SK-N-SH (cell line): ENCODE measurements around the gene ZRANB3. TPM values are rescaled to one million over a fixed set of nuclear protein-coding genes. Genes with fewer than 3 reads are reported as not detected.

Experiments
- CTCF ChIA-PET: fragments of 300-600, 350-600 bp; formaldehyde crosslinking; extraction: SDS; loops from one replicate; lab custom pipeline; 2021; lab: Yijun Ruan, JAX
- POLR2A ChIA-PET: fragments of 350-600 bp; sonication (Branson Sonifier 250); formaldehyde crosslinking; extraction: SDS; loops from one replicate; lab custom pipeline; 2020; ENCODE audit warnings: antibody characterized with exemption, inconsistent platforms; lab: Yijun Ruan, JAX
- DNase-seq: peaks from one replicate; pipeline ENCODE4 v3.0.0; 2012
- H2AFZ ChIP-seq: fragments of 200-600 bp; sonication (generic); 2 replicates; pipeline ENCODE4 v1.8.1; 2016; ENCODE audit warnings: antibody characterized with exemption, mild to moderate bottlenecking, low read depth
- H3F3A ChIP-seq: fragments of 200-600 bp; sonication (generic); replicated peaks from 2 replicates; pipeline ENCODE3; 2016; ENCODE audit warnings: antibody characterized with exemption, mild to moderate bottlenecking; ENCODE audit not compliant: insufficient read depth
- H3K27ac ChIP-seq, 2 experiments: fragments of 200-500 bp in 1 of 2; fragments of 200-600 bp in 1 of 2; sonication (Bioruptor generic) in 1 of 2; sonication (generic), shearing (Covaris generic) in 1 of 2; 2 replicates each; pipeline versions ENCODE4 v1.5.1 to v1.6.1; 2014 to 2016; ENCODE audit warnings: low read depth in 2 of 2, inconsistent platforms in 1 of 2, low read length in 1 of 2, mild to moderate bottlenecking in 1 of 2, mixed read lengths in 1 of 2
- H3K27me3 ChIP-seq: fragments of 200-600 bp; sonication (generic), shearing (Covaris generic); 2 replicates; pipeline ENCODE4 v1.6.1; 2016; ENCODE audit warnings: mixed run types; ENCODE audit not compliant: insufficient read depth
- H3K36me3 ChIP-seq, 2 experiments: fragments of 200-500 bp in 1 of 2; fragments of 200-600 bp in 1 of 2; sonication (Bioruptor generic) in 1 of 2; sonication (generic) in 1 of 2; replicated peaks in 1 of 2; 2 replicates each; pipeline versions ENCODE3 to v1.5.1; 2014 to 2016; ENCODE audit warnings: low read length in 1 of 2, mild to moderate bottlenecking in 1 of 2; ENCODE audit not compliant: insufficient read depth in 2 of 2, control insufficient read depth in 1 of 2
- H3K4me1 ChIP-seq, 2 experiments: fragments of 200-500 bp in 1 of 2; fragments of 200-600 bp in 1 of 2; sonication (Bioruptor generic) in 1 of 2; sonication (generic), shearing (Covaris generic) in 1 of 2; 2 replicates each; pipeline versions ENCODE4 v1.5.1 to v1.6.1; 2014 to 2016; ENCODE audit warnings: low read depth in 1 of 2, low read length in 1 of 2, mixed run types in 1 of 2; ENCODE audit not compliant: insufficient read depth in 2 of 2, control insufficient read depth in 1 of 2
- H3K4me2 ChIP-seq: fragments of 200-600 bp; sonication (generic), shearing (Covaris generic); 2 replicates; pipeline ENCODE4 v1.6.1; 2017; ENCODE audit warnings: mixed run types
- H3K4me3 ChIP-seq, 2 experiments: fragments of 200-500 bp in 1 of 2; fragments of 200-600 bp in 1 of 2; sonication (Bioruptor generic) in 1 of 2; sonication (generic), shearing (Covaris generic) in 1 of 2; 2 replicates each; pipeline versions ENCODE4 v1.5.1 to v1.8.1; 2014 to 2016; ENCODE audit warnings: low read depth in 2 of 2, inconsistent platforms in 1 of 2, low read length in 1 of 2, mild to moderate bottlenecking in 1 of 2, mixed read lengths in 1 of 2, moderate library complexity in 1 of 2
- H3K79me2 ChIP-seq: fragments of 200-600 bp; sonication (generic); 2 replicates; pipeline ENCODE4 v1.8.1; 2017; ENCODE audit warnings: mild to moderate bottlenecking; ENCODE audit not compliant: insufficient read depth
- H3K9ac ChIP-seq: fragments of 200-600 bp; sonication (generic); 2 replicates; pipeline ENCODE4 v1.6.1; 2017; ENCODE audit warnings: mixed run types
- H3K9me2 ChIP-seq: fragments of 200-600 bp; sonication (generic); 2 replicates; pipeline ENCODE4 v1.6.1; 2017; ENCODE audit warnings: mixed run types
- H3K9me3 ChIP-seq: fragments of 200-600 bp; sonication (generic); 2 replicates; pipeline ENCODE4 v1.6.1; 2017; ENCODE audit warnings: mixed run types, mild to moderate bottlenecking, moderate library complexity
- H4K20me1 ChIP-seq: fragments of 200-600 bp; sonication (generic); 2 replicates; pipeline ENCODE4 v1.6.1; 2017; ENCODE audit warnings: mild to moderate bottlenecking, mixed run types; ENCODE audit not compliant: insufficient read depth
- CHD2 ChIP-seq: fragments of 150-350 bp; IDR thresholded peaks from 2 replicates; pipeline ENCODE4 v1.6.1; 2018; ENCODE audit warnings: low read length; ENCODE audit not compliant: partially characterized antibody
- CTCF ChIP-seq: fragments of 200-600 bp; sonication (generic); IDR thresholded peaks from 2 replicates; pipeline ENCODE4 v1.6.1; 2017; ENCODE audit warnings: antibody characterized with exemption, mild to moderate bottlenecking, moderate library complexity
- ELF1 ChIP-seq: IDR thresholded peaks from 2 replicates; pipeline ENCODE4 v1.4.0; 2012
- FOSL2 ChIP-seq: IDR thresholded peaks from 2 replicates; pipeline ENCODE4 v1.4.0; 2012; ENCODE audit warnings: low read depth, mild to moderate bottlenecking, moderate library complexity, borderline replicate concordance
- FOXJ3 ChIP-seq: sonication (generic); formaldehyde crosslinking; IDR thresholded peaks from 2 replicates; pipeline ENCODE4 v1.5.1; 2020; ENCODE audit warnings: mild to moderate bottlenecking, missing genetic modification reagents
- GABPA ChIP-seq: IDR thresholded peaks from 2 replicates; pipeline ENCODE4 v1.4.0; 2012; ENCODE audit warnings: low read depth, mild to moderate bottlenecking
- GATA2 ChIP-seq: sonication (generic); formaldehyde crosslinking; IDR thresholded peaks from 2 replicates; pipeline ENCODE4 v1.5.0; 2020; ENCODE audit warnings: mild to moderate bottlenecking, missing genetic modification reagents
- JUND ChIP-seq: IDR thresholded peaks from 2 replicates; pipeline ENCODE4 v1.4.0; 2012
- MAX ChIP-seq: IDR thresholded peaks from 2 replicates; pipeline ENCODE4 v1.4.0; 2012; ENCODE audit warnings: low read depth
- MEF2A ChIP-seq: IDR thresholded peaks from 2 replicates; pipeline ENCODE4 v1.4.0; 2012; ENCODE audit warnings: low read depth, borderline replicate concordance
- NFIC ChIP-seq: IDR thresholded peaks from 2 replicates; pipeline ENCODE4 v1.4.0; 2012; ENCODE audit warnings: borderline replicate concordance
- PBX3 ChIP-seq: IDR thresholded peaks from 2 replicates; pipeline ENCODE4; 2012
- POLR2AphosphoS5 ChIP-seq: IDR thresholded peaks from 2 replicates; pipeline ENCODE4 v1.6.1; 2012; ENCODE audit warnings: low read depth, low read length
- RCOR1 ChIP-seq: fragments of 150-350 bp; IDR thresholded peaks from 2 replicates; pipeline ENCODE4 v1.6.1; 2017; ENCODE audit warnings: antibody characterized with exemption, low read length
- RFX5 ChIP-seq: IDR thresholded peaks from 2 replicates; pipeline ENCODE4 v1.6.1; 2012; ENCODE audit warnings: mild to moderate bottlenecking, improper control_type of control experiment, low read length
- RXRA ChIP-seq: IDR thresholded peaks from 2 replicates; pipeline ENCODE4 v1.4.0; 2012; ENCODE audit warnings: low read depth, mild to moderate bottlenecking, borderline replicate concordance
- SMC3 ChIP-seq: IDR thresholded peaks from 2 replicates; pipeline ENCODE4 v1.6.1; 2012; ENCODE audit warnings: low read depth, low read length, improper control_type of control experiment
- USF1 ChIP-seq: IDR thresholded peaks from 2 replicates; pipeline ENCODE4 v1.4.0; 2012; ENCODE audit warnings: low read depth, borderline replicate concordance
- USF2 ChIP-seq: fragments of 150-350 bp; IDR thresholded peaks from 2 replicates; pipeline ENCODE4 v1.6.1; 2017; ENCODE audit warnings: antibody characterized with exemption, low read length, low read depth, borderline replicate concordance
- YY1 ChIP-seq: IDR thresholded peaks from 2 replicates; pipeline ENCODE4 v1.4.0; 2012; ENCODE audit warnings: low read depth, mild to moderate bottlenecking
- WGBS: methylation state at CpG from one replicate; pipeline ENCODE4 v1.1.6; 2017; ENCODE audit warnings: low lambda C conversion rate; 5-methylcytosine and 5-hydroxymethylcytosine counted together
- polyA plus RNA-seq, 3 experiments: library from polyadenylated mRNA; depleted of rRNA; stranded (reverse); fragments of >200 nt; gene quantifications; 2 replicates each; pipeline ENCODE4 v1.2.3, GENCODE V29; 2012

ZRANB3 gene
- polyA plus RNA-seq, 1 of the 3 experiments (the other 2 are of a cell fraction) = 4.1 TPM

- no peak overlapping the region for H3K27ac ChIP-seq
- H3K79me2 ChIP-seq = no peaks in the 10 kb centered on the region
- H2AFZ ChIP-seq = no peak overlapping the region
- H3K27me3 ChIP-seq = no peaks in the 10 kb centered on the region
- no peak for TF ChIP-seq USF1
- TF ChIP-seq MAX = no peak
- no peak for TF ChIP-seq SMC3
- no peak for TF ChIP-seq MEF2A
- TF ChIP-seq FOSL2 = no peak
- TF ChIP-seq RXRA = no peak
- TF ChIP-seq CHD2 = no peak
- no peak for TF ChIP-seq GABPA
- no peak for TF ChIP-seq PBX3
- TF ChIP-seq CTCF = no peak
- no peak for TF ChIP-seq RCOR1
- no peak for TF ChIP-seq JUND
- no peak for TF ChIP-seq ELF1
- no peak for TF ChIP-seq POLR2AphosphoS5
- TF ChIP-seq GATA2 = no peak
- no peak for TF ChIP-seq RFX5
- no peak for TF ChIP-seq USF2
- no peak for TF ChIP-seq NFIC
- no peak for TF ChIP-seq YY1
- TF ChIP-seq FOXJ3 = no peak
- POLR2A ChIA-PET = no interaction called here
- H3K4me2 ChIP-seq = no peak overlapping the region
- no peak overlapping the region for H3K4me3 ChIP-seq
- H3K36me3 ChIP-seq = no peaks in the 10 kb centered on the region
- H4K20me1 ChIP-seq = no peaks in the 10 kb centered on the region
- WGBS = 62% methylated on average over 2 of the region's 2 CpGs
- DNase-seq = no peak
- H3K9me3 ChIP-seq = no peaks in the 10 kb centered on the region
- no peak overlapping the region for H3K9ac ChIP-seq
- H3F3A ChIP-seq = peaks cover 5% of the 10 kb centered on the region
- no peaks in the 10 kb centered on the region for H3K4me1 ChIP-seq
- H3K9me2 ChIP-seq = no peaks in the 10 kb centered on the region
- CTCF ChIA-PET = interaction anchor here (0.6 kb wide), 1 partner anchor 269 kb away, joined by 3 read pairs; no protein-coding TSS in a partner anchor
Observed at GRCh38 chr2:135257383-135258090, 273.5 kb downstream of the ZRANB3 start.
